ENCODE data around the gene CNTNAP2.

Gene CNTNAP2

DNA sequence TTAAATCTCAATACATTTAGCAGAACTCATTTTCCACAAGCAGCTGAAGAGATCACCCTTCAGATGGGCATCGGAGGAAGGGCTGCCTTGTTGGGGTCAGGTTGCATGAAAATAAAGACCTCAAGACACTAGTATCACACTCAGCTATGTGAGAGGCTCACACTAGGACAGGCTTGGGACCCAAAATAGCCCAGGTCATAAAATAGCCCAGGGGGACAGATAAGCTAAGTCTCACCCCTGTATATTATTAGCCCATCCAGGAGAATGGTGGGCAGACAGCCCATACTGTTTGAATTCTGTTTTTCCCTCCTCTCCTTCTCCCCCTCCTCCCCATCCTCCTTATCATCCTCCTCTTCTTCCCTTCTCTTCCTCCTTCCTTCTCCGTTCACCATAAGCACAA lies 2058.9 kb downstream of the CNTNAP2 start:
- H3K27ac ChIP-seq: no peak overlapping the region
- TF ChIP-seq ZFX (IDR thresholded peaks at IDR 0.05): no peak
- TF ChIP-seq, protein P1, sequence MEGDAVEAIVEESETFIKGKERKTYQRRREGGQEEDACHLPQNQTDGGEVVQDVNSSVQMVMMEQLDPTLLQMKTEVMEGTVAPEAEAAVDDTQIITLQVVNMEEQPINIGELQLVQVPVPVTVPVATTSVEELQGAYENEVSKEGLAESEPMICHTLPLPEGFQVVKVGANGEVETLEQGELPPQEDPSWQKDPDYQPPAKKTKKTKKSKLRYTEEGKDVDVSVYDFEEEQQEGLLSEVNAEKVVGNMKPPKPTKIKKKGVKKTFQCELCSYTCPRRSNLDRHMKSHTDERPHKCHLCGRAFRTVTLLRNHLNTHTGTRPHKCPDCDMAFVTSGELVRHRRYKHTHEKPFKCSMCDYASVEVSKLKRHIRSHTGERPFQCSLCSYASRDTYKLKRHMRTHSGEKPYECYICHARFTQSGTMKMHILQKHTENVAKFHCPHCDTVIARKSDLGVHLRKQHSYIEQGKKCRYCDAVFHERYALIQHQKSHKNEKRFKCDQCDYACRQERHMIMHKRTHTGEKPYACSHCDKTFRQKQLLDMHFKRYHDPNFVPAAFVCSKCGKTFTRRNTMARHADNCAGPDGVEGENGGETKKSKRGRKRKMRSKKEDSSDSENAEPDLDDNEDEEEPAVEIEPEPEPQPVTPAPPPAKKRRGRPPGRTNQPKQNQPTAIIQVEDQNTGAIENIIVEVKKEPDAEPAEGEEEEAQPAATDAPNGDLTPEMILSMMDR (conservative IDR thresholded peaks at IDR 0.05): no peak

DNA sequence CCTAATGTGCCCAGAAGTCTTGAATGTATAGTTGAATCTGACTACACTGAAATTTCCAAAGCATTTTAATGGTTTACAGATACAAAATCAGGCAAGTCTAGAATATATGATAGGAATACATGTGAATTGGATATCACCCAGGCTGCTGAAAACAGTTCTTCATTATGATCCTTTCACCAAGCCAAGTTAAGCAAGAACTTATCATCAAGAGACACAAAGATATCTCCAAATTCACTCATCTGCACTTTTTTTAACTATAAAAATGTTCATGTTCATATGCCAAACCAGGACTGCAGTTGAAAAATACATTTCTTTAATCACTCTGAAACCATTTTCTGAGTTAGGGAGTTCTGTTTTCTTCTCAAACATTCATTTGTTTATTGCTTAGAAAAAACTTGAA lies 2061.4 kb downstream of the CNTNAP2 start:
- no peak overlapping the region for H3K27ac ChIP-seq
- TF ChIP-seq ZFX (IDR thresholded peaks at IDR 0.05): no peak
- TF ChIP-seq, protein P1 (conservative IDR thresholded peaks at IDR 0.05): no peak

DNA sequence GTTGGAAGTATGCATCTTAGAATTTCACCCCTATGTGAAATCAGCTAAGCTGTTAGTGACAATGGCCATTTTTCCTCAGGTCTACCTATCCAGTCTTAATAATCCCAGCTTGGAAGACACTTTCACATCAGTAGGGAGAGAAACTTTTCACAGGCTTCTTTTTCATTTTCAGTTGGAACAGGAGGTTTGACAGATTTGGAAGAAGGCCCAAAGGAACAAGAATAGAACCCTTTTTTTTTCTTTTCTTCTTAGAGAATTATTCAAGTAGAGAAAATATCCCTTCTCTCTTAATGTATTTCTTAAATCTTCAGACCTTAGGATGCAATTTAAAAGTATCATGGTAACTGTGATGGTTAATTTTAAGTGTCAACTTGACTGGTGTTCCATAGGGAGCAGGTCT lies 2063.5 kb downstream of the CNTNAP2 start:
- no peak overlapping the region for H3K27ac ChIP-seq
- TF ChIP-seq, protein P1 (conservative IDR thresholded peaks at IDR 0.05): no peak
- no peak for TF ChIP-seq ZFX (IDR thresholded peaks at IDR 0.05)

DNA sequence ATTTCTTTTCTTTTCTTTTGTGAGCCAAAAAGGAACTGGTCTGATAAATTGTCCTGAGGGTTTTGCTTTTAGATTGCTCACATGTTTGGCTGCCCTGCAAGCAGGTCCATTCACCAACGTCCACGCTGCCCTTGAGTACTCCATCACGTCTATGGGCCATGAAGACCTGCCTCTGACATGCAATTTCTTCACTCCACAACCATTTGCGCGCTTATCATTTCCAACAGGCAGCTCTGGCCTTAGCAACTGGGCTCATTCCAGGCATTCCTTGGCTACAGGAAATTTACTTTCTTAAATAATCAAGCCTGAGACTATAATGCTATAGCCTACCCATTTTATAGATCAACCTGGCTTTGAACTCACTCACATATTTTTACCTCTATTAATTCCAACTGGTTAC lies 2065.7 kb downstream of the CNTNAP2 start:
- no peak overlapping the region for H3K27ac ChIP-seq
- TF ChIP-seq, protein P1 (conservative IDR thresholded peaks at IDR 0.05): no peak
- TF ChIP-seq ZFX (IDR thresholded peaks at IDR 0.05): no peak

DNA sequence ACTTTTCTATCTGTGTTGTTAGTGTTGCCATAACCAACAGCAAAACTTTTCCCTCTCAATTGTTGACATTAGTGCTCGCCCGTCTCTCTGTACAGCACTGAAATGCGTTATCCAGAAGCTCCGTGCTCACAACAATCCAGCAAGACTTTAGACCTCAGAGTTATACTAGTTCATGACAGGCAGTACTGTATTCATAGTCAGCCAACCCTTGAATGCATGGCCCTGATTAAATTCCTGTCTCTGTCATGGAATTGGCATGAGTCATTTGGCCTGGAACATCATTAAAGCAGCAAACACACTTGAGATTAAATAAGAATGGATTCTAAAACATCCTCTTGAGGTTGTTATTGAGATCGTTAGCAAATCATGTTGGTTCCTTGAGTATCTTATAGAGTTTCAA lies 2068.4 kb downstream of the CNTNAP2 start:
- no peak overlapping the region for H3K27ac ChIP-seq
- TF ChIP-seq, protein P1 (conservative IDR thresholded peaks at IDR 0.05): no peak
- TF ChIP-seq ZFX (IDR thresholded peaks at IDR 0.05): no peak

DNA sequence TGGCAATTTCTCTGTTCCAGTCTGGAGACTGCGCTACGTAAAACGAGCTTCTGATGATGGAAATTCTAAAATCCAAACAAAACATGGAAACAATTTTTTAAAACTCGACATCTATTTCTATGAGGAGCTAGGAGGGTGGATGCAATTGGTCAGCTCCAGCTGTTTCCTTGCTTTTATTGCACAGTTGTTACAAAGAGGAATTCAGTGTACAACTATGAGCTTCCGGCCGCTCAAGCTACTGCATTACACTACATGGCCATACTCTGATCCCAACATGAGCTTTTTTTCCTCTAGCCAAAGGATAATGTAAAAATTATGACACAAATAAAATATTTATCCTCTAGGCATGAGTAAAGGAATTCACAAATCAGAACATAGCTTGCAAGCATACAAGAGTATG lies 2070.9 kb downstream of the CNTNAP2 start:
- no peak overlapping the region for H3K27ac ChIP-seq
- TF ChIP-seq, protein P1 (conservative IDR thresholded peaks at IDR 0.05): no peak
- no peak for TF ChIP-seq ZFX (IDR thresholded peaks at IDR 0.05)

DNA sequence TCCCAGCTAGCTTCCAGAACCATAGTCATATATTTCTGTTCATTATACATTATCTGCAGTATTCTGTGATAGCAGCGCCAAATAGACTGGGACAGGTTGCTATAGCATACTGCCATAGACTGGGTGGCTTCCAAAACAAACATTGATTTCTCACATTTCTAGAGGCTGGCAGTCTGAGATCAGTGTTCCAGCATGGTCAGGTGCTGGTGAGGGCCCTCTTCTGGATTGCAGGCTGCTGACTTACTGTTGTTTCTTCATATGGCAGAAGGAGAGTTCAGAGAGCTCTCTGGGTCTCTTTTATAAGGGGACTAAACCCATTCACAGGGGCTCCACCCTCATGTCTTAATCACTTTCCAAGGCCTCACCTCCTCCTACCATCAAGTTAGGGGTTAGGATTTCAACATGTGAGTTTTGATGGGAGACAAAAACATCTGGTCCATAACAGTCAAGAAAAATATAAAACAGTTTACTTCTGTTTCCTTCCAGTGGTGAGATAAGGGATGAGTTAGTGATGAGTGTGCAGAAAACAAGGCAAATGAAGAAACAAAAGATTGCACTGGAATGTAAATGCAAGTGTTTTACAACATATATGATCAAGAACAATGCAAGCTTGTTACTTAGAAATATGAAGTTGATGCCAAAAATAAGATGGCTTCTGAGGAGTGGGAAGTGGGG lies 2074.9 kb downstream of the CNTNAP2 start:
- no peak for TF ChIP-seq ZFX (IDR thresholded peaks at IDR 0.05)
- TF ChIP-seq, protein P1 (conservative IDR thresholded peaks at IDR 0.05): peak; percentile 40
- no peak overlapping the region for H3K27ac ChIP-seq

All from C4-2B (cell line).